ENCODE results near the gene HSD17B14. TPM values are rescaled to one million over a fixed set of nuclear protein-coding genes. Genes with fewer than 3 reads are reported as not detected.
"Not testable (repeated sequence)": the region's sequence is repeated elsewhere in the genome, so short reads cannot be mapped to it uniquely, and the experiment has no call there.

HSD17B14 gene
- total and polyA plus RNA-seq, 9 of the 15 experiments (the other 6 are each of a cell fraction or from before 2014, with no cell fraction given): 0.16 TPM; not detected in 8

DNA sequence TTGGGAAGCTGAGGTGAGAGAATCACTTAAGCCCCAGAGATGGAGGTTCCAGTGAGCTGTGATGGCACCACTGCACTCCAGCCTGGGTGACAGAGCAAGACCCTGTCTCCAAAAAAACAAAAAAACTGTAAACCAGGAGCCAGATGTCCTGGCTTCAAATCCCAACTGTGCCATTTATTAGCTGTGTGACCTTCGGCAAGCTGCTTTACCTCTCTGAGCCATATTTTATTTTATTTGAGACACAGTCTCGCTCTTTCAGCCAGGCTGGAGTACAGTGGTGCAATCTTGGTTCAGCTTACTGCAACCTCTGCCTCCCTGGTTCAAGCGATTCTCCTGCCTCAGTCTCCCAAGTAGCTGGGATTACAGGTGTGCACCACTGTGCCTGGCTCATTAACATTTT is 10.4 kb upstream of the HSD17B14 start:
- 78% methylated on average over 3 of the region's 3 CpGs for WGBS (ENCODE audit: insufficient coverage, low coverage, missing lambda C conversion rate)
- H3K79me2 ChIP-seq (ENCODE audit: control insufficient read depth, insufficient read depth, low read length); H2AFZ ChIP-seq (ENCODE audit: low read depth, low read length); H3K27me3 ChIP-seq (ENCODE audit: control insufficient read depth in 2 of 2, insufficient read depth in 2 of 2, low read length in 2 of 2); H3K9me3 ChIP-seq (replicated peaks; ENCODE audit: control insufficient read depth, insufficient read depth, low read depth, low read length); FAIRE-seq; in situ Hi-C loops (cut with MboI); BruUV-seq (replicated peaks); CTCF ChIA-PET (ENCODE audit: low intra/inter-chr PET ratio); H4K20me1 ChIP-seq (replicated peaks; ENCODE audit: control insufficient read depth, insufficient read depth, low read length); H3K4me3 ChIP-seq; H3K27ac ChIP-seq (ENCODE audit: extremely low read depth, low read depth, low read length); H3K9ac ChIP-seq (ENCODE audit: insufficient read depth in 1 of 2, low read depth in 2 of 2, low read length in 2 of 2); H3K9me1 ChIP-seq (ENCODE audit: control insufficient read depth, insufficient read depth, low read length); DNase-seq (ENCODE audit: extremely low read depth in 1 of 4, low spot score in 3 of 4); ATAC-seq; H3K4me2 ChIP-seq (ENCODE audit: insufficient read depth, low read length); H3K4me1 ChIP-seq (replicated peaks in 1 of 2; ENCODE audit: control insufficient read depth in 2 of 2, insufficient read depth in 2 of 2, low read length in 2 of 2); intact Hi-C loops (cut with micrococcal nuclease): not testable (repeated sequence)
- POLR2A ChIA-PET: interaction anchor here (0.6 to 1.6 kb wide), 3 partner anchors 25 to 28 kb away, joined by 3 to 6 read pairs (median 5); partner anchors contain the start of gene PPP1R15A
- TF ChIP-seq KDM1A (IDR thresholded peaks at IDR 0.05) (peak in 1 of 2 experiments; percentile 38; a peak in 1 of 4 replicates), ZFP36 (IDR thresholded peaks at IDR 0.05; ENCODE audit: low read depth, low read length, partially characterized antibody) (peak; percentile 66), RBM25 (IDR thresholded peaks at IDR 0.05; ENCODE audit: low read depth, low read length, severe bottlenecking) (peak; percentile 86), BCOR (IDR thresholded peaks at IDR 0.05) (peak; percentile 88)
- H3K36me3 ChIP-seq (ENCODE audit: control insufficient read depth, insufficient read depth, low read length): peaks cover 19% of the 10 kb centered on the region

DNA sequence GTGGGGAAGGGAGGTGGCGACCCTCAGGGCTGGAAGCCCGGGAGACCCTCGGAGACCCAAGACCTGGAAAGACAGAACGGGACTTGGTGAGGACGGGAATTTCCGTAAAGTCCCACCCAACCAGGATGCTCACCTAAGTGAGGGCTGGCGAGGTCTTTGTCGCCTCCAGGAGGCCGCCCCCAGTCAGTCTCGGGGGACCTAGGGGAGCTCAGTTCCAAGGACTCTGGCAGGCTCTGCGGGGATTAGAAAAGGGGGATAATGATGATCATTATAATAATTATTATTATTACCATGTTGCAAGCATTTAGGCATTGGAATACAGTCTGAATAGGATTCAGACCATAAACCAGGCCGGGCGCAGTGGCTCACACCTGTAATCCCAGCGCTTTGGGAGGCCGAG is 9.1 kb upstream of the HSD17B14 start:
- DNase-seq (ENCODE audit: extremely low read depth in 1 of 4, low spot score in 3 of 4): no peak
- ChIA-PET CTCF (ENCODE audit: low intra/inter-chr PET ratio) (no interaction called here), POLR2A (interaction anchor here (0.6 to 2.1 kb wide), 4 partner anchors 7 to 117 kb away, joined by 3 to 9 read pairs (median 6); partner anchors contain the start of gene PPP1R15A)
- 93% methylated on average over 15 of the region's 15 CpGs for WGBS (ENCODE audit: insufficient coverage, low coverage, missing lambda C conversion rate)
- no peaks in the 10 kb centered on the region for H3K27me3 ChIP-seq (ENCODE audit: control insufficient read depth in 2 of 2, insufficient read depth in 2 of 2, low read length in 2 of 2)
- H3K9me1 ChIP-seq (ENCODE audit: control insufficient read depth, insufficient read depth, low read length): no peaks in the 10 kb centered on the region
- no peak for FAIRE-seq
- no peaks in the 10 kb centered on the region for H3K9me3 ChIP-seq (replicated peaks; ENCODE audit: control insufficient read depth, insufficient read depth, low read depth, low read length)
- no peak overlapping the region for H3K9ac ChIP-seq (ENCODE audit: insufficient read depth in 1 of 2, low read depth in 2 of 2, low read length in 2 of 2)
- ATAC-seq: no peak
- peaks cover 19% of the 10 kb centered on the region for H3K36me3 ChIP-seq (ENCODE audit: control insufficient read depth, insufficient read depth, low read length)
- H3K4me3 ChIP-seq: no peak overlapping the region
- no peaks in the 10 kb centered on the region for H4K20me1 ChIP-seq (replicated peaks; ENCODE audit: control insufficient read depth, insufficient read depth, low read length)
- no TSS peak for BruUV-seq (replicated peaks)
- no peak for TF ChIP-seq CEBPG (CRISPR knock-in tag; IDR thresholded peaks at IDR 0.05)
- TF ChIP-seq CEBPG (tag; conservative IDR thresholded peaks at IDR 0.05 in 1 of 2, IDR thresholded peaks at IDR 0.05 in 1 of 2): no peak
- no peak for TF ChIP-seq TEAD4 (IDR thresholded peaks at IDR 0.05; ENCODE audit: low read length)
- no peak for TF ChIP-seq TEAD4 (CRISPR knock-in tag; IDR thresholded peaks at IDR 0.05; ENCODE audit: borderline replicate concordance)
- TF ChIP-seq, protein P1, sequence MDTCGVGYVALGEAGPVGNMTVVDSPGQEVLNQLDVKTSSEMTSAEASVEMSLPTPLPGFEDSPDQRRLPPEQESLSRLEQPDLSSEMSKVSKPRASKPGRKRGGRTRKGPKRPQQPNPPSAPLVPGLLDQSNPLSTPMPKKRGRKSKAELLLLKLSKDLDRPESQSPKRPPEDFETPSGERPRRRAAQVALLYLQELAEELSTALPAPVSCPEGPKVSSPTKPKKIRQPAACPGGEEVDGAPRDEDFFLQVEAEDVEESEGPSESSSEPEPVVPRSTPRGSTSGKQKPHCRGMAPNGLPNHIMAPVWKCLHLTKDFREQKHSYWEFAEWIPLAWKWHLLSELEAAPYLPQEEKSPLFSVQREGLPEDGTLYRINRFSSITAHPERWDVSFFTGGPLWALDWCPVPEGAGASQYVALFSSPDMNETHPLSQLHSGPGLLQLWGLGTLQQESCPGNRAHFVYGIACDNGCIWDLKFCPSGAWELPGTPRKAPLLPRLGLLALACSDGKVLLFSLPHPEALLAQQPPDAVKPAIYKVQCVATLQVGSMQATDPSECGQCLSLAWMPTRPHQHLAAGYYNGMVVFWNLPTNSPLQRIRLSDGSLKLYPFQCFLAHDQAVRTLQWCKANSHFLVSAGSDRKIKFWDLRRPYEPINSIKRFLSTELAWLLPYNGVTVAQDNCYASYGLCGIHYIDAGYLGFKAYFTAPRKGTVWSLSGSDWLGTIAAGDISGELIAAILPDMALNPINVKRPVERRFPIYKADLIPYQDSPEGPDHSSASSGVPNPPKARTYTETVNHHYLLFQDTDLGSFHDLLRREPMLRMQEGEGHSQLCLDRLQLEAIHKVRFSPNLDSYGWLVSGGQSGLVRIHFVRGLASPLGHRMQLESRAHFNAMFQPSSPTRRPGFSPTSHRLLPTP (IDR thresholded peaks at IDR 0.05; ENCODE audit: borderline replicate concordance, extremely low read depth, insufficient read length): no peak
- peaks cover 6 to 11% of the 10 kb centered on the region in 2 experiments; a peak in 4 of 5 replicates for H3K4me1 ChIP-seq (replicated peaks in 1 of 2; ENCODE audit: control insufficient read depth in 2 of 2, insufficient read depth in 2 of 2, low read length in 2 of 2)
- intact Hi-C loops (cut with micrococcal nuclease): no loop called here
- H2AFZ ChIP-seq (ENCODE audit: low read depth, low read length): no peak overlapping the region
- in situ Hi-C loops (cut with MboI): no loop called here
- H3K4me2 ChIP-seq (ENCODE audit: insufficient read depth, low read length): no peak overlapping the region
- no peaks in the 10 kb centered on the region for H3K79me2 ChIP-seq (ENCODE audit: control insufficient read depth, insufficient read depth, low read length)
- H3K27ac ChIP-seq (ENCODE audit: extremely low read depth, low read depth, low read length): no peak overlapping the region

All from K562 (cell line).